HG02763 (cell line): ENCODE data around the gene PAN2.
"Not testable (repeated sequence)": the region's sequence is repeated elsewhere in the genome, so short reads cannot be mapped to it uniquely, and the experiment has no call there.

Source experiments
- ATAC-seq: cut with Tn5 transposase; IDR thresholded peaks from one replicate; pipeline ENCODE4 v1.9.1; 2021; ENCODE audit warnings: mild to moderate bottlenecking, moderate library complexity; ENCODE audit not compliant: unreplicated experiment

PAN2 gene

GRCh38 chr12:56333679-56334489 lies at the start of gene PAN2:
Gene PAN2 (minus strand): TSS chr12:56334000. CDS start chr12:56333094, 906 bp downstream.
- peak; percentile 97 for ATAC-seq

GRCh38 chr12:56382611-56383010 lies 48.8 kb upstream of the PAN2 start:
- ATAC-seq = no peak

GRCh38 chr12:56377989-56378316 lies 44.2 kb upstream of the PAN2 start:
- no peak for ATAC-seq

GRCh38 chr12:56377310-56377988 lies 43.6 kb upstream of the PAN2 start:
- no peak for ATAC-seq

- peak; percentile 60 for ATAC-seq
Measured at GRCh38 chr12:56375598-56376434, 42.0 kb upstream of the PAN2 start.

GRCh38 chr12:56374726-56375597 lies 41.2 kb upstream of the PAN2 start:
- ATAC-seq = peak; percentile 25

GRCh38 chr12:56373515-56373914 lies 39.7 kb upstream of the PAN2 start:
- no peak for ATAC-seq

- ATAC-seq = no peak
Measured at GRCh38 chr12:56366948-56367347, 33.1 kb upstream of the PAN2 start.

- no peak for ATAC-seq
Measured at GRCh38 chr12:56362130-56363059, 28.6 kb upstream of the PAN2 start, which contains the start of gene APOF. Gene APOF (minus strand): TSS chr12:56362857. CDS start chr12:56362745, 112 bp downstream.

GRCh38 chr12:56361487-56362129 lies 27.8 kb upstream of the PAN2 start:
- ATAC-seq = no peak

- ATAC-seq = peak; percentile 94
Measured at GRCh38 chr12:56359851-56360767, 26.3 kb upstream of the PAN2 start, which contains the start of gene STAT2. Gene STAT2 (minus strand): TSS chr12:56360107. CDS start chr12:56356571, 3,536 bp downstream.

- no peak for ATAC-seq
Measured at GRCh38 chr12:56358836-56359532, 25.2 kb upstream of the PAN2 start.

- ATAC-seq = no peak
Measured at GRCh38 chr12:56351325-56351724, 17.5 kb upstream of the PAN2 start.

- ATAC-seq = no peak
Measured at GRCh38 chr12:56350662-56351061, 16.9 kb upstream of the PAN2 start.

GRCh38 chr12:56348776-56349175 lies 15.0 kb upstream of the PAN2 start:
- no peak for ATAC-seq

GRCh38 chr12:56347255-56347654 lies 13.5 kb upstream of the PAN2 start:
- ATAC-seq = not testable (repeated sequence)

- no peak for ATAC-seq
Measured at GRCh38 chr12:56346675-56347074, 12.9 kb upstream of the PAN2 start.
